GM12872 (cell line): ENCODE results near the gene NFIC.

Experiments
- TF ChIP-seq, protein P1 (sequence below): IDR thresholded peaks from 3 replicates; pipeline ENCODE4 v1.5.1; 2011; ENCODE audit warnings: low read depth, mild to moderate bottlenecking, low read length, moderate library complexity; ENCODE audit not compliant: insufficient read depth

The NFIC gene

DNA sequence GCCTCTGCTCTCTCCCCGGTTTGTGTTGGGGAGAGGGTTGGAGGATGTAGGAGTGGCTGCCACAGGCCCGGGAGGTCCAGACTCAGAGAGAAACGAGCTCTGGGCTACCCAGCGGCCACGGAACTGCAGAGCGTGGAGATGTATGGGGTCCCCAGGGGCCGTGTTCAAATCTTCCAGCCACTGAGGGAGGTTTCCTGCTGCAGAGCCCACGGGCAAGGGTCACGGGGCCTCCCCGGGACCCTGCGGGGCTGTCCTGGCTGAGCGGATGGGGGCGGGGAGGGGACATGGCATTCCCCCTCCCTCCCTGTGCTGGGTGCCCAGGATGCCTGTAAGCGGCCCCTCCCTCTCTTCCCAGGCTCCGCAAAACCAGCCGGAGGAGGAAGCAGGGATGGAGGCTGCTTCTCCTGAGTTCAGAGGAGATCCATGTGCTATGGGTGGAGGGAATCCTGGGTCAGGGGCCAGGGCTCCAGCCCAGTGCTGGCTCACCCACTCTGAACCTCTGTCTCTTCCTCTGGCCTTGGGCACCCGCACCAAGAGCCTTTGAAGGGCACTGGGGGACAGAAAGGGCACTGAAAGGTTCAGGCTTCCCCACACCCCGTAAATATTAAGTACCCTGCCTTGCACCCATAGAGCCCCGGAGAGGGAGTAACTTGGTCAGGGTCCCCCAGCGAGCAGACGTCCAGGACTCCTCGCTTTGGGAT lies 91.3 kb downstream of the NFIC start:
- TF ChIP-seq, protein P1, sequence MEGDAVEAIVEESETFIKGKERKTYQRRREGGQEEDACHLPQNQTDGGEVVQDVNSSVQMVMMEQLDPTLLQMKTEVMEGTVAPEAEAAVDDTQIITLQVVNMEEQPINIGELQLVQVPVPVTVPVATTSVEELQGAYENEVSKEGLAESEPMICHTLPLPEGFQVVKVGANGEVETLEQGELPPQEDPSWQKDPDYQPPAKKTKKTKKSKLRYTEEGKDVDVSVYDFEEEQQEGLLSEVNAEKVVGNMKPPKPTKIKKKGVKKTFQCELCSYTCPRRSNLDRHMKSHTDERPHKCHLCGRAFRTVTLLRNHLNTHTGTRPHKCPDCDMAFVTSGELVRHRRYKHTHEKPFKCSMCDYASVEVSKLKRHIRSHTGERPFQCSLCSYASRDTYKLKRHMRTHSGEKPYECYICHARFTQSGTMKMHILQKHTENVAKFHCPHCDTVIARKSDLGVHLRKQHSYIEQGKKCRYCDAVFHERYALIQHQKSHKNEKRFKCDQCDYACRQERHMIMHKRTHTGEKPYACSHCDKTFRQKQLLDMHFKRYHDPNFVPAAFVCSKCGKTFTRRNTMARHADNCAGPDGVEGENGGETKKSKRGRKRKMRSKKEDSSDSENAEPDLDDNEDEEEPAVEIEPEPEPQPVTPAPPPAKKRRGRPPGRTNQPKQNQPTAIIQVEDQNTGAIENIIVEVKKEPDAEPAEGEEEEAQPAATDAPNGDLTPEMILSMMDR = no peak

DNA sequence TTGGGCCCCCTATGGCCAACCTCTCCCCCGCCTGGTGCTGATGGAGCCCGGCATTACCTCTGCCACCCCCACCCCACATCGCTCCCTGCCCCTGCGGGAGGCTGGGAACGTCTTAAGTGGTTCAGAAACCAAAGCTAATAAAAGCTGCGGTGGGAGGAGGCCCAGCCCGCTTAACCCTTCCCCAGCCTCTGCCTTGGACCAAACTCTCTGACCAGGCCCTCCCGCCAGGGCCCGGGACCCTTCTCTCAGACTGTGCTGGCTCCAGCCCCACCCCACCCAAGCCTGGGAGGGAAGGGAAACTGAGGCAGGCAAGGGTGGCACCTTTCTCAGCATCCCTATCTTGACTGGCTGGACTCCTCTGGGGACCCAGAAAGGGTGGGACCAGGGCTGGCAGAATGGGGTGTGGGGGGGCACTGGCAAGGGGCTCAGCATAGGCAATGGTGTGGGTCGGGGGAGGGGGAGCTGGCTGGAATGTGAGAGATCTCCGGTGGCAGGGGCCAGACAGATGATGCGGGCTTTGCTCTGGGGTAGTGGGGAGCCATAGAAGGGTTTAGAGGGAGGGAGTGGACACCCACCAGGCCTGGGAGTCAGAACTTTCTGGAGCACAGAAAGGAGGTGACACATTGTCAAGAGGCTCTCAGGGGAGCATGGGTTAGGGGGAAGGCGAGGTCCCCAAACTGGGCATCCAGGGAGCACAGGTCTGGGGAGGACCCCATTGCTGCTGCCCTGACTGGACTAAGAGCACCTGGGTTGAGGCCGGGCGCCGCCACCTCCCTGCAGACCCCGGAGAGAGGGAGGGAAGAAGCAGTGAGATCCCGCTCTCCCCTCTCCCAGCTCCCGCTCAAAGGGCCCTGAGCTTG lies 92.1 kb downstream of the NFIC start:
- TF ChIP-seq, protein P1 = no peak

DNA sequence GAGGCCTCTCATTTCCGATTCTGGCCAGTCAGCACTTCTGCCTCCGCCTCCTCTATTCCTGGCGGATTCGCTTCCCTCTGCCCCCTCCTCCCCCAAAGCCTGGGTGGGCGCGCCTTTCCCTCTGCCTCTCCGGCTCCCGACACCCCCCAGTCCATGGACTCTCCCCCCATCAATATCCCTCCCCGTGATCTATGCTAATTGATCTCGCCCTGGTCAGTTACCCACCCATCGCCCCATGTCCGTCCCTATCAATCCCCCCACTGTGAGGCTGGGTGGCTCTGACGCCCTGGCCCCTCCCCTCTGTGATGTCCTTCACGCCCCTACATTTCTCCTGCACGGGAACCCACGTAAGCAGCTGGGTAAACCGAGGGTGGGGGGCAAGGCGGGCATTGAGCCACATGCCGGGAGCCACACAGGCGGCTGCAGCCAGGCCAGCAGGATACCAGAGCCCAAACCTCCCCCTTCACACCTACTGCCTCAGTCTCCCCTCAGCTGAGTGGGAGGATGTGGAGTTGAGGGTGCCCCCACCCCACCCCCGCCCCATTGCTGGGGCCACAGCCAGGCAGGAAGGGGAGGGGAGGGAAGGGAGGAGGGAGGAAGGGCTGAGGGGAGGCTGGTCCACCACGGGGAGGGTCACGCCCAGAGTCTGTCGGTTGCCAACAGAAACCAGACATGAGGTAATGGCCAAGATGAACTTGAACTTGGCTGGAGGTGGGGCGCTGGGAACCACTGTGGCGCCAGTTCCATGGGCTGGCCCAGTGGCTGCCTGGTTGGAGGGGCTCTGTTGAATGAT lies 92.9 kb downstream of the NFIC start:
- TF ChIP-seq, protein P1 = no peak

DNA sequence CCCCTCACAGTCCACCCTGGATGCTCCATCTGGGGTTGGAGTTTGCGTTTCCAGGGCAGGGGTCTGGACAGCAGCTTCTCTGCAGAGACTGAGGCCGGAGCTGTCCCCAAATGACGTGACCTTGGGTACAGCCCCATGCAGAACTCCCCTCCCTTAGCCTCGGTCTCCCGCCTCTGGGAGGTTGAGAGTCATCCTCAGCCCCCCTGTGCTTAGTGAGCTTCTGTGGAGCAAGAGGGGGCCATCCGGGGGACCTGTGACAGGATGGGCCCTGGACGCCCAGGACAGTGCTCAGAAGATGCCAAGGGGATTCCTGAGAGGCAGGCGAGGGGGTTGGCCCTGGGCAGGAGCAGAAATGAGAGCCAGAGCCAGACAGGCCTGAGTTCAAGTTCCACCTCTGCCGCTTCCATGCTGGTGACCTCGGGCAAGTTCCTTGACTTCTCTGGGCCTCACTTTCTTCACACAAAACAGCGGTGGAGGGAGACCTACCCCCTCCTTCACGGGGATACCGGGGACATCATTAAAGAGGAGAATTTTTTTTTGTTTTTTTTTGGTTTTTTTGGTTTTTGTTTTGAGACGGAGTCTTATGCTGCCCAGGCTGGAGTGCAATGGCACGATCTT lies 93.7 kb downstream of the NFIC start:
- TF ChIP-seq, protein P1 = no peak

DNA sequence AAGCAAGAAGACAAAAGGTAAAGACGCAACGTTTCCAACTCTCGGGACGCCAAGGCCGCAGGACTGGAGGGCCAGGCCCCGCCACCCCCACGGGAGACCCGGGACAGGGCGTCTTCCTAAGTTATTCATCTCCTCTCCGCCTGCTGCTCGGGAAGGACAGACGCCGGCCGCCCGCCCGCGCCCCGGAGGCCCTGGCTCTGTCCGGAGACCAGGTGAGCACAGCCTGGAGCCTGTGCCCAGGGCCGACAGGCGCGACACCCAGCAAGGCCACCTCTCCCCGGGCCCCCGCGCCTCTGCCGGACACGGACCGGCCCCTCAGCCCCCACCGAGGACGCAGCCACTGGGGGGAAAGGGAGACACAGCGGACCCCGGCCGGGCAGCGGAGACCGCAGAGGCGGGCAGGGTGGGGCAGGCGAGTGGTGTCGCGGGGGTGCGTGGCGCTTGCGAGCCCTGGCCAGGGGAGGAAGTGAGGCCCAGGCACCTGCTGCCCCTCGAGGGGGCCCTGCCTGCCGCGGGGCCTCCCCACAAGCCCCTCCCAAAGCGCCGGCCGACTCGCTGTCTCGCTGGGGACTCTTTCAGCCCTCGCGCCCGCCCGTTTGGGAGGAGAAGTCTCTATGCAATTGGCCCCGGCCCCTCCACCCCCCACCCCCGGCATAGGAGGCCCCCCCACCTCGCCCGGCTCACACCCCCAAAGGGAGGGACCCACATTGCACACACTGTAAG lies 96.8 kb downstream of the NFIC start:
- TF ChIP-seq, protein P1 = no peak

GRCh38 chr19:3463714-3464586 lies 97.6 kb downstream of the NFIC start:
- TF ChIP-seq, protein P1 = no peak
